OCI-LY1 (cell line): ENCODE results near the gene VWA8.

Experiments used
- CTCF ChIP-seq: fragments of 200-600 bp; sonication (generic), shearing (Covaris generic); IDR thresholded peaks from 2 replicates; pipeline ENCODE4 v1.5.1; 2017; ENCODE audit warnings: mild to moderate bottlenecking, antibody characterized with exemption, low read length, moderate library complexity, mixed read lengths
- EZH2 ChIP-seq: fragments of 200-600 bp; sonication (generic), shearing (Covaris generic); IDR thresholded peaks from 2 replicates; pipeline ENCODE4 v1.8.0; 2017; ENCODE audit warnings: borderline replicate concordance, mixed run types, mild to moderate bottlenecking, antibody characterized with exemption, low read length, moderate library complexity, mixed read lengths

GRCh38 chr13:41645331-41645730 lies 315.6 kb downstream of the VWA8 start:
- no peak for TF ChIP-seq EZH2
- TF ChIP-seq CTCF, result no peak
